ENCODE measurements around the gene CXCR4.
"Not testable (repeated sequence)": the region's sequence is repeated elsewhere in the genome, so short reads cannot be mapped to it uniquely, and the experiment has no call there.

CXCR4 gene

GRCh38 chr2:136077107-136077506 is 40.8 kb downstream of the CXCR4 start:
- DNase-seq (ENCODE audit: low read depth), result no peak

- DNase-seq (ENCODE audit: low read depth), result no peak
Measured at GRCh38 chr2:136075476-136075875, 42.5 kb downstream of the CXCR4 start.

DNA sequence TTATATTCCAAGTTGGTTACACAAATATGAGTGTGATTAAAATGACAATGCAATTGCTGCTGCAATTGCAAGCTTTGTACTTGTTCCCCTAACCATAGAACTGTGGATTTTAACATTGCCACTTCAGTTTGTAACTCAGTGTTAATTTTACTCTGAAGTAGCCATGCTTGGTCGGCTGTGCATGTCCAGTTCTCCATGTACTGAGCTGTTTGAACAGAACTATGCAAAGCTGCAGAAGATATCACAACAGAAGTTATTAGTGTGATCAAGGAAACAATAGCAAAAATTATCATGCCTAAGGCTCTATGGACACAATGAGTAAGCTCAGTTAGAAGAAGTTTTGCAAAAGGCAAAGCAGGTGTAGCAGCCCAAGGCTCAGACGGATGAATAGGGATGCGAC is 45.3 kb downstream of the CXCR4 start:
- no peak for DNase-seq (ENCODE audit: low read depth)

GRCh38 chr2:136071887-136072286 is 46.1 kb downstream of the CXCR4 start:
- DNase-seq (ENCODE audit: low read depth), result not testable (repeated sequence)

GRCh38 chr2:136070913-136071312 is 47.0 kb downstream of the CXCR4 start:
- DNase-seq (ENCODE audit: low read depth), result no peak

- DNase-seq (ENCODE audit: low read depth), result no peak
Measured at GRCh38 chr2:136069773-136070172, 48.2 kb downstream of the CXCR4 start.

- no peak for DNase-seq (ENCODE audit: low read depth)
Measured at GRCh38 chr2:136068581-136069227, 49.2 kb downstream of the CXCR4 start.

DNA sequence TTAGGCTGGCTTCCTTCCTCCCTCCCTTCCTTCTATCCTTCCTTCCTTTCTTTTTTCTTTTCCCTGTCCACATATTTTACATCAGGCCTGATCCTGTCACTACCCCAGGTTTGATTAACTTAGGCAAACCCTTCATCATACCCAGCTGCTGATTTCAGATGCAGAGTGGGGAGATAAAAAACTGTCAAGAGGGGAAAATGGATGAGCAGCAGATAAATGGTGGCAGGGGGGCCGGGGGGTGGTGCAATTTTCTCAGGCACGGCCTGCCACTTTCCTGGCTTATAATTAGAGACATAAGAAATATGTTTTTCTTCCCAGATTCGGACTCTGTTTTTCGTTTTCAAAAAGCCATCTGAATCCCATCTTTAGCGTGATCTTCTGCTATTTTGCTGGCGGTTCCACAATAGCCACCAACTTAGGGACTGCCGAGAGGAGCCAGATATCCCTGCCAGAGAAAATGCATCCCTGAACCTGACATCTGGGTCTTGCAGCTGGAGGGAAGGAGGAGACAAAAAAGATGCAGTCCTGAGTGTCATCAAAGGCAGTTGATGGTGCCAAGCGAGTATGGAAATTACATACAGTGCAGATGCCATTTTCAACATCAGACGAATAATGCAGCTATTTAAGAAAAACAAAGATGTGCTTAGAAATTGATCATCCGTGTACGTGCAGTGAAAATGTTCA is 49.9 kb downstream of the CXCR4 start:
- no peak for DNase-seq (ENCODE audit: low read depth)

GRCh38 chr2:136067459-136067858 is 50.5 kb downstream of the CXCR4 start:
- DNase-seq (ENCODE audit: low read depth), result no peak

DNA sequence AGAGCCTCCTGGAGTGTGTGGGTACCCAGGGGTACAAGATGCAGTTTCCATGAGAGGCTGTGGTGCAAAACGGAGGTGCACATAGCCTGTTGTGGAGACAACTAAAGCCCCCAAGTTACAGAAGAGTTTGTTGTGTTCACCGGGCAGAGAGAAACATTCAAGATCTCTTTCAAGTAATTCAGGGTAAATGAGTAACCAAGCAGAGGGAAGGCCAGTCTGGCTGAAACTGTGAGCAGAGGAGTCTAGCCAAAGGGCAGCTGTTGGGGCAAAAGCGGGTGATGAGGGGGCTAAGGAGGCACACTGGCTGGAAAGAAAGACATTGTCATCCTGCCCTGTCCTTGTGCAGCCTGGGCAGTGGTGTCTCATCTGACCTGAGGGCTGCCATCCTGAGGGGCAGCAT is 52.0 kb downstream of the CXCR4 start:
- no peak for DNase-seq (ENCODE audit: low read depth)

DNA sequence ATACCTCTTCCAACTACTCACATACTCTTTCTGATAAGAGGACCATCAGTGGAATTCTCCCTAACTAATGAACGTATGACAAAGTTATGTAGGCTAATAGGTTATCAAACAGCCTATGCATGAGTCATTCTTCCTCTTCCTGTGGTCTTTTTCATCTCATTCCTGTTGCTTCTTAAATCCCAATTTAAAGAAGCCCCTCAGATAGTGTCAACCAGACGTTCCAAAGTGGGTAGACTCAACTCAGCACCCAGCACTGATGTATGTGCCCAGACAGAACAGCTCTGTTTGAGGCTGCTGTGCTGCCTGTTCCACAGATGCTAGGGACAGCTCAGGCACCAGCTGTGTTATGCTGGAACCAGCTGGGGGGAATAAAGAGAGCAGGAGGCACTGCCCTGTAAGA is 52.6 kb downstream of the CXCR4 start:
- no peak for DNase-seq (ENCODE audit: low read depth)
